Breast epithelium (tissue), 4 donors: Measurements from ENCODE around the gene UBE3D. TPM values are rescaled to one million over a fixed set of nuclear protein-coding genes. Genes with fewer than 3 reads are reported as not detected.

Experiments
- DNase-seq, 2 donors: peaks; one replicate each; pipeline ENCODE4 v3.0.0-alpha.2; 2019; ENCODE audit warnings: low spot score in 2 of 2
- H3K27ac ChIP-seq, 2 donors: fragments of 200-600 bp; sonication (generic) in 1 of 2; one replicate each; pipeline ENCODE4 v1.5.1; 2016 to 2019; ENCODE audit warnings: mild to moderate bottlenecking in 1 of 2
- H3K27me3 ChIP-seq, 2 donors: fragments of 200-600 bp; sonication (generic) in 1 of 2; one replicate each; pipeline versions ENCODE4 v1.5.1 to v1.6.0; 2017 to 2019; ENCODE audit warnings: control low read depth in 1 of 2, mild to moderate bottlenecking in 1 of 2
- H3K36me3 ChIP-seq: fragments of 200-600 bp; one replicate; pipeline ENCODE4 v1.5.1; 2019
- H3K4me1 ChIP-seq, 2 donors: fragments of 200-600 bp; sonication (generic); one replicate each; pipeline ENCODE4 v1.5.1; 2016 to 2019; ENCODE audit warnings: control low read depth in 1 of 2
- H3K4me3 ChIP-seq, 3 donors: fragments of 200-600 bp; sonication (generic); 1 replicate in 2 of 3; 2 replicates in 1 of 3; pipeline ENCODE4 v1.5.1; 2016 to 2019; ENCODE audit warnings: mild to moderate bottlenecking in 3 of 3, moderate library complexity in 2 of 3
- H3K9me3 ChIP-seq, 2 donors: fragments of 200-600 bp; sonication (generic) in 1 of 2; one replicate each; pipeline ENCODE4 v1.5.1; 2016 to 2019; ENCODE audit warnings: control low read depth in 1 of 2
- CTCF ChIP-seq, 3 donors: fragments of 450-650 bp; IDR thresholded peaks; one replicate each; pipeline ENCODE4 v1.5.1; 2016 to 2017; ENCODE audit warnings: antibody characterized with exemption in 3 of 3, mild to moderate bottlenecking in 3 of 3, moderate library complexity in 3 of 3
- POLR2A ChIP-seq: fragments of 450-650 bp; IDR thresholded peaks from one replicate; pipeline ENCODE4 v1.6.1; 2016; ENCODE audit warnings: antibody characterized with exemption, mild to moderate bottlenecking, moderate library complexity
- POLR2AphosphoS5 ChIP-seq, 3 donors: sonication (generic); formaldehyde crosslinking; IDR thresholded peaks; one replicate each; pipeline ENCODE4 v1.6.1; 2017; ENCODE audit warnings: antibody characterized with exemption in 3 of 3
- intact Hi-C: fragments of 100-400 bp; cut with DNase I; formaldehyde crosslinking; loops from one replicate; pipeline ENCODE4 v1.15.1; 2023; ENCODE audit warnings: low total_unique reads
- total RNA-seq, 3 donors: library from RNA; depleted of rRNA; stranded (reverse); fragments of >200 nt; gene quantifications; one replicate each; pipeline ENCODE4 v1.1.0, GENCODE V29; 2016

Gene UBE3D
- total RNA-seq, 3 donors from 2014 or later: 8.8 to 14.7 (median 13.5) TPM

- Histone ChIP-seq H3K36me3 (no peaks in the 10 kb centered on the region), H3K4me3 (no peak overlapping the region), H3K4me1 (no peaks in the 10 kb centered on the region), H3K27ac (no peak overlapping the region), H3K9me3 (no peaks in the 10 kb centered on the region), H3K27me3 (no peaks in the 10 kb centered on the region)
- no peak for DNase-seq
- TF ChIP-seq POLR2A (no peak), POLR2AphosphoS5 (IDR thresholded peaks at IDR 0.05) (no peak), CTCF (IDR thresholded peaks at IDR 0.05) (no peak)
- intact Hi-C loops: no loop called here
Measured at GRCh38 chr6:82870582-82871172, 195.0 kb downstream of the UBE3D start.

- no peaks in the 10 kb centered on the region for H3K36me3 ChIP-seq
- H3K4me3 ChIP-seq: no peak overlapping the region
- H3K9me3 ChIP-seq: no peaks in the 10 kb centered on the region
- H3K4me1 ChIP-seq: no peaks in the 10 kb centered on the region
- no peak overlapping the region for H3K27ac ChIP-seq
- DNase-seq: no peak
- TF ChIP-seq CTCF (IDR thresholded peaks at IDR 0.05) (no peak), POLR2AphosphoS5 (IDR thresholded peaks at IDR 0.05) (no peak), POLR2A (no peak)
- no peaks in the 10 kb centered on the region for H3K27me3 ChIP-seq
- intact Hi-C loops: no loop called here
Measured at GRCh38 chr6:82869493-82869892, 196.1 kb downstream of the UBE3D start.

- intact Hi-C loops: no loop called here
- Histone ChIP-seq H3K4me1 (no peaks in the 10 kb centered on the region), H3K4me3 (no peak overlapping the region), H3K27me3 (no peaks in the 10 kb centered on the region), H3K36me3 (no peaks in the 10 kb centered on the region), H3K9me3 (peaks cover 0 to 4% of the 10 kb centered on the region in 2 donors), H3K27ac (no peak overlapping the region)
- no peak for DNase-seq
- no peak for TF ChIP-seq POLR2AphosphoS5 (IDR thresholded peaks at IDR 0.05)
- TF ChIP-seq CTCF (IDR thresholded peaks at IDR 0.05): no peak
- no peak for TF ChIP-seq POLR2A
Measured at GRCh38 chr6:82867946-82868345, 197.7 kb downstream of the UBE3D start.

GRCh38 chr6:82866446-82866845 is 199.2 kb downstream of the UBE3D start:
- DNase-seq: no peak
- H3K9me3 ChIP-seq: peaks cover 0 to 4% of the 10 kb centered on the region in 2 donors
- TF ChIP-seq POLR2AphosphoS5 (IDR thresholded peaks at IDR 0.05) (no peak), CTCF (IDR thresholded peaks at IDR 0.05) (no peak), POLR2A (no peak)
- H3K4me3 ChIP-seq: no peak overlapping the region
- H3K27me3 ChIP-seq: no peaks in the 10 kb centered on the region
- no peaks in the 10 kb centered on the region for H3K36me3 ChIP-seq
- no peaks in the 10 kb centered on the region for H3K4me1 ChIP-seq
- H3K27ac ChIP-seq: no peak overlapping the region
- intact Hi-C loops: no loop called here

GRCh38 chr6:82865461-82865860 is 200.2 kb downstream of the UBE3D start:
- DNase-seq: no peak
- H3K4me1 ChIP-seq: no peaks in the 10 kb centered on the region
- H3K27ac ChIP-seq: no peak overlapping the region
- TF ChIP-seq POLR2A (no peak), CTCF (IDR thresholded peaks at IDR 0.05) (no peak), POLR2AphosphoS5 (IDR thresholded peaks at IDR 0.05) (no peak)
- no peaks in the 10 kb centered on the region for H3K36me3 ChIP-seq
- intact Hi-C loops: no loop called here
- no peak overlapping the region for H3K4me3 ChIP-seq
- no peaks in the 10 kb centered on the region for H3K27me3 ChIP-seq
- peaks cover 0 to 4% of the 10 kb centered on the region in 2 donors for H3K9me3 ChIP-seq
